ENCODE measurements around the gene CDC16.

DNA sequence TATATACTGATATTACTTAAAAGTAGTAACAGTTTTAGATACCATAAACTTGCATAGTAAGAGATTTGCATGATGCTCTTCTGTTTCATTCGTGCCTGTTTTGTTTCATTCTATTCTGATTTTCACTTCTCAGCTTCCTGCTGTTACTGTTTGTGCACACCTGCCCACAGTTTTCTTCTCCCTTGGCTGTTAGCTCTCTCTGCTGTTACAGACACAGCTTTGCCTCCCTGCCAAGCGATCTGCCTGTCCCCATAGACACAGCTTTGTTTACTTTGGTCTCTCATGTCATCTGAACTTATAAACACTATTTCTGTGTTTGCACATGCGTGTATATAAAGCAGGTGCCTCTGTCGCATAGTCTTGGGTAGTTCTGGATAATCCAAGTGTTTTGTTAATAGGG, 25.3 kb downstream of the CDC16 start:
- TF ChIP-seq POLR2AphosphoS5 (IDR thresholded peaks at IDR 0.05) (no peak), POLR2A (IDR thresholded peaks at IDR 0.05) (no peak)
- TF ChIP-seq, protein P1, sequence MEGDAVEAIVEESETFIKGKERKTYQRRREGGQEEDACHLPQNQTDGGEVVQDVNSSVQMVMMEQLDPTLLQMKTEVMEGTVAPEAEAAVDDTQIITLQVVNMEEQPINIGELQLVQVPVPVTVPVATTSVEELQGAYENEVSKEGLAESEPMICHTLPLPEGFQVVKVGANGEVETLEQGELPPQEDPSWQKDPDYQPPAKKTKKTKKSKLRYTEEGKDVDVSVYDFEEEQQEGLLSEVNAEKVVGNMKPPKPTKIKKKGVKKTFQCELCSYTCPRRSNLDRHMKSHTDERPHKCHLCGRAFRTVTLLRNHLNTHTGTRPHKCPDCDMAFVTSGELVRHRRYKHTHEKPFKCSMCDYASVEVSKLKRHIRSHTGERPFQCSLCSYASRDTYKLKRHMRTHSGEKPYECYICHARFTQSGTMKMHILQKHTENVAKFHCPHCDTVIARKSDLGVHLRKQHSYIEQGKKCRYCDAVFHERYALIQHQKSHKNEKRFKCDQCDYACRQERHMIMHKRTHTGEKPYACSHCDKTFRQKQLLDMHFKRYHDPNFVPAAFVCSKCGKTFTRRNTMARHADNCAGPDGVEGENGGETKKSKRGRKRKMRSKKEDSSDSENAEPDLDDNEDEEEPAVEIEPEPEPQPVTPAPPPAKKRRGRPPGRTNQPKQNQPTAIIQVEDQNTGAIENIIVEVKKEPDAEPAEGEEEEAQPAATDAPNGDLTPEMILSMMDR (IDR thresholded peaks at IDR 0.05): no peak

All from sigmoid colon (tissue), 4 donors.